GM18499 (cell line): ENCODE measurements around the gene HOXC10.

Experiments
- ATAC-seq: cut with Tn5 transposase; IDR thresholded peaks from one replicate; pipeline ENCODE4 v1.9.1; 2021; ENCODE audit warnings: moderate number of reproducible peaks; ENCODE audit not compliant: insufficient read depth, unreplicated experiment

Gene HOXC10

DNA sequence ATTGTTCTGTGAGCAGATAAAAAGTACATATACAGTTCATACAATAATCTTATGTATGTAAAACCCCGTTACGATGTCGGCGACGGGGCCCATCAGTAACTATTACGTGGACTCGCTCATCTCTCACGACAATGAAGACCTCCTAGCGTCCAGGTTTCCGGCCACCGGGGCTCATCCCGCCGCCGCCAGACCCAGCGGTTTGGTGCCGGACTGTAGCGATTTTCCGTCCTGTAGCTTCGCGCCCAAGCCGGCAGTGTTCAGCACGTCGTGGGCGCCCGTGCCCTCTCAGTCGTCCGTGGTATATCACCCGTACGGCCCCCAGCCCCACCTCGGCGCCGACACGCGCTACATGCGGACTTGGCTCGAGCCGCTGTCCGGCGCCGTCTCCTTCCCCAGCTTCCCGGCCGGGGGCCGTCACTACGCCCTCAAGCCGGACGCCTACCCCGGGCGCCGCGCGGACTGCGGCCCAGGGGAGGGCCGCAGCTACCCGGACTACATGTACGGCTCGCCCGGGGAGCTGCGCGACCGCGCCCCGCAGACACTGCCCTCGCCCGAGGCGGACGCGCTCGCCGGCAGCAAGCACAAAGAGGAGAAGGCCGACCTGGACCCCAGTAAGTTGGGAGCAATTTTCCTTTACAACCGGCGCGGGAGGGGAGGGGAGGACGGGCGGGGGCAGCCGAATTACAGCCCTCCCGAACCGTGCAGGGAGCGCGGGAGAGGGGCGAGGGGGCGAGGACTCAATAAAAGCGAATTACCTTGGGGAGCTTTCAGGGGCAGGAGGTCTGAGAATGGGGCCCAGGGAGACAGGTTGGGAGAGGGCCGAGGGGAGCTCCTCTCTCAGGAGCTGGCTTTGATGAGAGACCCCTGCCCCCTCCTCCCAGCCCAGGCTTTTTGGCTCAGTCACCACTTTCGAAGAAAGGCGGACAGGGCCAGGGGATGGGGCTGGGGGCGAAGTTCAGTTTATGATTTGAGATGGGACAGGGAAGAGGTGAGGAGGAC is 15.5 kb downstream of the HOXC10 start, which contains the start of gene HOXC9:
Gene HOXC9, plus strand, starts transcription at position 46 of the 999 bp plus-strand sequence. Its CDS starts 28 bp downstream, at position 74.
- no peak for ATAC-seq

DNA sequence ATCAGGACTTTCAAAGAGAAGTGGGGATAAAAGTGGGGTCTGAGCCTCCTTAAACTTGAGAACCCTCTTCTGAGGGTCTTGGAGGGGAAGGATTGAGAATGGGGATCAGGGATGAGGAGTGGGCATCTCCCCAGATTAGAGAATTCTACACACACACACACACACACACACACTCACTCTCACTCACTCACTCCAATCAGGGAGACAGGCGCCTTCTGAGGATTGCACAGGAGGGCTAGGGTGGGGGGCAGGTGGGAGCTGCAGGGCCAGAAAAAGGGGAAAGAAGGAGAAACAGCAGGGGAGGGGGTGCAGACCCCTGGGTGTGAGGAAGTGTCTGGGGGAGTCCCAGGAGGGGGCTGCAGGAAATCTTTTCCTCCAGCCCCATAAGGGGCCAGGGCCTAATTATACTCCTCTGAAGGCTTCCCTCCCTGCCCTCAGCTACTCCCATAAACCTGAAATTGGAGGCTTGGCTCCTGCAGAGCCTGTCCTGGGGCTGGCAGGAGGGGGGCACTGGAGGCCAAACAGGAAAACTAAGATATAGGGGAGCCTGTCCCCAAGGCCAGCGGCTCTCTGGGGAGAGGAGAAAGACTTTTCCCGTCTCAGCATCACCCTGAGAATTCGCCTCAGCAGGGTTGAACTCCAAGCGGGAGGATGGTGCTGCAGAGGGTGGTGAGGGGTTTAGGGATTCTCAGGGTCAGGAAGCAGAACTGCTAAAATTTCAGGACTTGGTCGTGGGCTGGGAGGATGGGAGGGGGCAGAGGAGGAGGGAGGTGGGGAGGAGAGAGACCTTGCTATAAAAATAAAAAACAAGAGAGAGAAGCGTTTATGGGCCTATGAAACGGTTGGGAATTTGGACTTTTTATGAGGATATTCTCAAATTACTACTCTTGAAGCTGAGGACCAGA is 16.6 kb downstream of the HOXC10 start:
- ATAC-seq = no peak

DNA sequence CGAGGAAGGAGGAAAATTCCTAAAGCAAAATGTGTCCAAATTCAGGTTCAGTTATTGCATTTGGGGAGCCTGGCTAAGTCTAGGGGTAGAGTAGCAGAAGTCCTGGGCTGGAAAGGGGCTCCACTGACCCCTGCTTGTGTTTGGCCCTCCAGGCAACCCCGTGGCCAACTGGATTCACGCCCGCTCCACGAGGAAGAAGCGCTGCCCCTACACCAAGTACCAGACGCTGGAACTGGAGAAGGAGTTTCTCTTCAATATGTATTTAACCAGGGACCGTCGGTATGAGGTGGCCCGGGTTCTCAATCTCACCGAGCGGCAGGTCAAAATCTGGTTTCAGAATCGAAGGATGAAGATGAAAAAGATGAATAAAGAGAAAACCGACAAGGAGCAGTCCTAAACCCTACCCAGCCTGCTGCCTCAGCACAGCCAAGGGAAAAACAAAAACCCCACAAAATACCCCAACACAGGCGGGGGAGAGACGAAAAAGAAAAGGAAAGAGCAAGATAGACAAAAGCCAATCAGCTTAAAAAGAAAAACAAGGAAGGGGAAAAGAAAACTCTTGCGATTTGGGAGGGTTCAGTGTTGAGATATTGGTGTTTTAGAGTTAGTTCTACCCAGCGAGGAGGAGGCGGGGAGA is 17.4 kb downstream of the HOXC10 start:
- ATAC-seq = no peak

DNA sequence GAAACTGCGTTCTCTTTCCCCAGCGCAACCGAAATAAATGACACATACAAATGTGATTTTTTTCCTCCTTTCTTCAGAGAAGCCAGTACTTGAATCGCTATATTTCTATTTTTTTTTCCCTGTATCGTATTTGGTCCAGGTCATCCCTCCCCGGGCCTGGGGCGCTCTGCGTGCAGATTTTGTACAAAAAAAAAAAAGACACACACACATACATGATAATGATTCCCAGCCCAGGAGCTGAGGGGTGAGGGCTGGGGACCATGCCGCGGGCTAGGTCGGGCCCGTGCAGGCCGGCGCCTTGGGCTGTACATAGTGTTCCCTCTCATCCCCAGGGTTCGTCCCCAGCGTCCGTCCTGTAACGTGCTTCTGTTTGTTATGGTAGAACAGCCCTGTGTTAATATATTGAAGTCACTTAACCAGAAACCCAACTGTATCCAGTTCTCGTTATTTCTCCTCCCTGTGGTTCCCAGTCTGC is 18.0 kb downstream of the HOXC10 start:
- no peak for ATAC-seq

DNA sequence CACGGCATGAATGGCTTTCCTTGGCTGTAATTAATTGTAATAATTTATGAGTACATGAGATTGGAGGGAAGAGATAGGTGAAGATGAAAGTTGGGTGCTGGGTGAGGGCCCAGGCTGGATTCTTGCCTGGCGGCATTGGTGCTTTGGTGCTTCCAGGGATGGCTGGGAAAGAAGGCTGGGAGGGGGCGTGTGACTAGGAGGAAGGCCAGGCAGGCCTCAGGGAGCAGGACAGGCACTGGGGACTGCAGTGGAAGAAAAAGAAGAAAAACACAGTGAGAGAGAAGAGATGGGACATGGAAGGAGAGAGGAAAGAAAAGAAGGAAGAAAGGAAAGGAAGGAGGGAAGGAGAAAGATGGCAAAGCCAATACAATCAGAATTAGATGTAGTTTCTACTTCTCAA is 18.7 kb downstream of the HOXC10 start:
- ATAC-seq = no peak

DNA sequence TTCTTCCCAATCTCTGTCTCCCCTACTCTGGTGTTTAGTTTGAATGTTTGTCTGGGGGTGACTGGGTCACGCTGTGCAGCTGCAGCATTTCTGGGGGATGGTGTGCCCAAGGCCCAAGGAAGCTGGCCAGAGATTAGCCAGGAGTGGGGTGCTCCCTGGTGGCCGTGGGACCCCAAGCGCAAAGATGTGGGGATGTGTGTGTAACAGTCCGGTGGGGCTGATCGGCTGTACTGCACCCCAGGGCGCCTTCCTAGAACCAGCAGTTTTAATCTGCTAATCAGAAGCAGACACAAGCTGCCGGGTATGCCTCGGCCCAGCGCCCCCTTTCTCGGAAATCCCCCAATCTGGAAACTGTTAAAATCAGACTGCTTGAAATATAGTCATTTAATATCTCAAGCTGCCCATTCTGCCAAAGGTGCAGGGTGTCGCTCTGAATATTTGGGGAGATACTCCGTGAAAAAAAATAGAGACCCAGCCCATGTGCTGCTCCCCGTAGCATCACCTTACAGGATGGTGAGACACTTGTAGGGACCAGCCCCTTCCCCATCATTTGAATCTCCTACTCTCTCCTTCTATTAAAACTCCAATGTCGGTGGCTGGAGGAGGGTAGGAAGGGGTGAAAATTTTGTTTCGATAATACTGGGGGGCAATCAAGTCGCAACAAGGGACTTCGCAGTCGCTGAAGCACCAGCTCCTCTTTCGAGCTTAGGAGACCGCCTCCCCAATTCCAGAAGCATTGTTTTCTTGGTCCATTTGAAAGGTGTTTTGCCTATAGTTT is 19.3 kb downstream of the HOXC10 start:
- ATAC-seq = no peak

DNA sequence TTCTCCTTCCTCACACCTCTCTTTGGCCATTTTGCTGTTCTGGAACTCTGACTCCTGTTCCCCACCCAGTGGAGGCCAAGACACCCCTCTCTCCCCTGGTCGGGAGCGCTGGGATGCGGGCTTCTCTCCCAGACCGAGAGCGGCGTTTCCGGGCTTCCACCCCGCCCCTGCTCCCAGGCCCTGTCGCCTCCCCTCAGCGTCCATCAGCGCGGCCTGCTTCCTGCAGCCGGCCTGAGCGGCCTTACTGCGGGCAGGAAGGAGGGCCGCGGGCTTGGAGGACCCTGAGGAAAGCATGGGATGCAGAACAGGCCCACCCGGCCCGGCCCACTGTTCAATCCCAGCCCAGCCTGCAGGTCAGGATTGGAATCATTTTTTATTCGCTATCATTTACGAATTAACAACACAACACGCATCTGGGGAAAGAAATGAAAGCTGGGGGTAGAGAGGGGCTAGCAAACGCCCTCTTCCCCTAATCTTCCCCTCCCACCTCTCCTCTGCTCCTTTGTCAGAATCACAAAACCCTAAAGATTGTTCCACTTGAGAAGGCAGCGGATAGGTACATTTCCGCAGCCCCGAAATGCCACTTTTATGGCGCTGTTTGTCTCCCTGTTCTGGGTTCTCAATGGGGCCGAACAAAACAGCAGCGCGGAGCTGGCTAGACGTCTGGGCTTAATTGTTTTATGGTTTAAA is 20.0 kb downstream of the HOXC10 start:
- ATAC-seq = no peak

DNA sequence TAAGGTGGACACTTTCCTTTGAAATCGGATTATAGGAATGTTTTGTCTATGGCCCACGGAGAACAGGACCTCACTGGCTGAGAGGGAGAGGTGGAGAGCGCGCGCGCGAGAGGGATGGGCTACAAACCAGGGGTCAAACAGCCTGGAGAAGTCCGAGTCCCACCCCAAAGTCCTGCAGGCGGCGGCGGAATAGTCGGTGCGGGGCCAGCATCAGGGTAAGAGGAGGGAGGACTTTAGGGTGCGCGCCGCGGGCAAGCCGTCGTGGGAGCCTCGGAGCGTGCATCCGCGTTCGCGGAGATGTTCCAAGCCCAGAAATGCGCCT is 20.5 kb downstream of the HOXC10 start:
- ATAC-seq = no peak

DNA sequence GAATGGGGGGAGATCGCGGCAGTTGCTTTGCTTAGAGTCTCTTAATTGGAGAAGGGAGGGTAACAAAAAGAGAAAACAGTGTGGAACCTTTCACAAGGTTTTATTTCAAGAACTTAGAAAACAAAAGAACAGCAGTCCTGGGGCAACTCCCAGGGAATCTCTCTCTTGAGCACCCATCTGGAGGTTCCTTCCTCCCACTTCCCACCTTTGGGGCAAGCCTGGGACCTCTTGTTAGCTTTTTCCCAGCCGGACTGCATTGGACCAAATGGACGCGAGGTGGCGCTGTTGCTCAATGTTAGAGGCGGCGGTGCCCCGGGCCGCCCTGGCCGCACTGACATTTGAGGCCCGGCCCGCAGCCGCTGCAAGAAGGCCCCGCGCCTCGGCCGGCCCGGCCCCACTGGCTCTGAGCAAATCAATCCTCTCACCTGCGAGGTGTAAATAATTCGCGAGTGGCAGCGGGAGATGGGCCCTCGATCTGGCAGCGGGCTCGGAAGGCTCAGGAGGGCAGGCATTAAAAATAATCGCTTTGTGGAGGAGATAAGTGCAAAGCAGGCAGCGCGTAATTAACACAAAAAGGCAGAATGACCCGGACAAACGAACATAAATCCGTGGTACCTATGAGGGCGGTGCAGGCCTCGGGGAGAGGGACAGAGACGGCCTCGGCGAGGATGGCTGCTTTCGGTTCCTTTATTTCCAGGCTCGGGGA is 21.1 kb downstream of the HOXC10 start:
- ATAC-seq = no peak

DNA sequence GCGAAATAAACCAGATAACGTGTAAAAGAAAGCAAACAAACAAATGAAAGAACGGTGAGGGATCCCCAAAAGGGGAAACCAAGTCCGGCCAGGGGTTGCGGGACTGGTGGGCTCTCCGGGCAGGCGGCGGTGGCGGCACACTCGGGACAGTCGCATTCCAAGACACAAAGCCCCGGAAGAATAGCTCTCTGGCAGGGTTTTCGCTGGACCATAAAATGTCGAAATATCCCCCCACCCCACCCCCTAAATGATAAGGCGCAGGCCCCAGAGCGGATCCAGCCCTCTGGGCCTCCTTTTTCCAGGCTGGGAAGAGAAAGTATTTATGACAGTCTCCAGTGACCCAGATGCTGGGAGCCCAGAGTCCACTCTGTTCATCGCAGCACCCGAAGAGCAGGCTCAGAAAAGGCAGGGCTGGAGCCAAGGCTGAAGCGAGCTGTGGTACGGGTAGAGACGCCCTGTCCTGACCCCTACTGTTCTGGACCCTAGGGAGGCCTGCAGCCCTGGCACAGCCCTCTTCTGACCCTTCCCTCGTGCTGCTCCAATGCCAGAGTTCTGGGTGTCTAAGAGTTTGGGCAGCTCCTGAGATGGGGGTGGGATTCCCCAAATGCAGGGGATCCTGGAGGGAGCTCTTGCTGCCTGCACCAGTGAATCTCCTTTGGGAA is 21.7 kb downstream of the HOXC10 start:
- no peak for ATAC-seq

DNA sequence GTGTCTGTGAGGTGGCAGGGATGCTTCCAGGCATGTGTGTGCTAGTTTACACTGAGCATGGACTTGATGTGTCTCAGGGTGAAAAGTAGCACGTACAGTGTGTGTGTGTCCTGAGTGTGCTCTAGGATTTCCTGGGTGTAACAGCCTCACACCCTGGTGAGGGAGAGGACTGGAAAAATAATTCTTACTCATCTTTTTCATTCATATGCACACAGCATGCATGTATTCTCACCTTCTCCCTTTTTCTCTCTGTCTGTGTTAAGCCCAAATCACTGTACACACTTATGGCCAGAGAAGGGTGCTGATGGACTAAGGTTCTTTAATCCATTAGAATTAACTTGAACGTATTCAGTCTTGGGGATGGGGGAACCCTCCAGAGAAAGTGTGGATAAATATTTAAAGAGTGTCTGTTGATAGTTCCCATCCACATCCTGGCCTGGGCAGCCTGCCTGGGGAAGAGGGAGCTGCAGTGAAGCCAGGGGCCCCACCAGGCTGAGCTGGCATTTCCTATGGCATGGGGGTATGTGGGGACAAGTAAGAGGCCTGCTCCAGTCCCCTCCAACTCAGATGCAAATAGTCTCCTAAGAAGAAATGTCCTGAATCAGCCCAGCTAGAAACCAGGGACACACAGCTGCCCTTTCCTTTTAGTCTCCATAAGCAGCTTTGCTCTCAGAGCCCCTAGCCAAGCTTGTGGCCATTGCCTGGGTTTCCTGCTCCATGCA is 22.8 kb downstream of the HOXC10 start:
- ATAC-seq = no peak

DNA sequence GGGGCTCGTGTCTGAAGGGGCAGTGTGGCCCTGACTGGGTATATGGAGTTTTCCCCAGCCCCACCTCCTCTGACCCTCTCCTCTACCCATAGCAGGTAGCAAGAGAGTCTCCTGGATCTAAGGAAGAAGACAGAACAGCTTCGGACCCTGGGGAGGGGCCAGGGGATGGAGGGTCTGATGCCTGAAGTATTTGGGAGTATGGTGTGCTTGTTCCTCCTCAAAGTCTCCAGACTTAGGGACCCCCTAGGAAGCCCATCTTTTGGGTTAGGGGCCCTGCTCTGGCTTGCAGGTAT is 23.3 kb downstream of the HOXC10 start:
- ATAC-seq = no peak

DNA sequence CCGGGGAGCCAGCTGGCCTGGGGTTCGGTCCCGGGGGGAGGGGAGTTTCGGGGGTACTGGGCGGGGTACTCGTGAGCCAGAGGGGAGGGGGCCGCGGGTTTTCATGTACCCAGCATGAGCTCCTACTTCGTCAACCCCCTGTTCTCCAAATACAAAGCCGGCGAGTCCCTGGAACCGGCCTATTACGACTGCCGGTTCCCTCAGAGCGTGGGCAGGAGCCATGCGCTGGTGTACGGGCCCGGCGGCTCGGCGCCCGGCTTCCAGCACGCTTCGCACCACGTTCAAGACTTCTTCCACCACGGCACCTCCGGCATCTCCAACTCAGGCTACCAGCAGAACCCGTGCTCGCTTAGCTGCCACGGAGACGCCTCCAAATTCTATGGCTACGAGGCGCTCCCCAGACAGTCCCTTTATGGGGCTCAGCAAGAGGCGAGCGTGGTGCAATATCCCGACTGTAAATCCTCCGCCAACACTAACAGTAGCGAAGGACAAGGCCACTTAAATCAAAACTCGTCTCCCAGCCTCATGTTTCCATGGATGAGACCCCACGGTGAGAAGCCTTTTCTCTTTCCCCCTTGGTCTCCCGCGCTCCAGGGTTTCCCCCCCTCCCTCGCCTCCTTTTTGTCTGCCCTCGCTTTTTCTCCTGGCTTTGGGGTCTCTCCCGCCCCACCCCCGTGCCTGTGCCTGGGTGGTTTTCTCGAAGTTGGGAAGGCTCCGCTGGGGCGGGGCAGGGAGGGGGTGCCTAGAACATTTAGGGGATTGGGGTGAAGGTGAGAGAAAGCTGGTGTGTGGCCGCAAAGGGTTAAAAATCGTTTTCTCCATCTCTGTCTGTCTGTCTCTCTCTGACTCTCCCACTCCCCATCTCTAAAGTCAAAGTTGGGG is 24.5 kb downstream of the HOXC10 start:
- ATAC-seq = no peak

DNA sequence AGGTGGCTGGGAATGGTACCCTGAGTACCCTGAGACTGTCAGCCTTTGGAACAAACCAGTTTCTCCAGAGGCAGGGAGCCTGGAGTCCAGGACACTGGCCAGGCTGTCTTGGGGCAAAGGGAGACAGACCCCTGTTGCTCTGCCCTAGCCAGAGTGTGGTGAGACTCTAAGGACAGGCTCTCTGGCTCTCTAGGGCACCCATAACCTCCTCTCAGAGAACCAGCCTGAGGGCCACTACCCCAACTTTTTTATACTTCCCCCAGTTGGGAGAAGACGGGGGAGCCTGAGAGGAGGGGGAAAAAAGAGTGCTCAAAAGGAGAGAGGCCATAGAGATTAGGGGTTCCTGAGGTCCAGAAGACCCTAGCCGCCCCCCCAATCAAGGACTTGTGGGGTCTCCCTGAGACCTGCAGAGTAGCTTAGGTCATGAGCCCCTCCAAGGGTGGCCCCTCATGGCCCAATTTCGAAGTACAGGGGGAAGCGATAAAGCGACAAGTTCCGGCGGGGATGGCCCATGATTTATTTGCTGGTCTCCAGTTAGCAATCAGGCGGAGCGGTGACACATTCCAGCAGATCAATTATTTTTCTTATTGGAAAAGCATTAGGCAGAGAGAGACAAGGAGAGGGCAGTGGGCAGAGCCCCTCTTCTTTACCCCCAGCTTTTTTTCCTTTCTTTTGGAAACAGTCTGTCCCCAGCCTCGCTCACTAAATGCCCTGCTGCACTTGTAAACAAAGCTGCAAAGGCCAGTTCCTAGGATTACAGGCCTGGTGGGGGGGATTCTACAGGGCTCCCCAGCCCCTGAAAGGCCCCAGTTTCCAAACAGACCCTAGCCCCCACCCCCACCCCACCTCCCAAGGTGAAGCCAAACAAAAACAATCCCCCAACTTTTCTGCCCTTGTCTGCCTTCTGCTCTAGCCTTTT is 25.4 kb downstream of the HOXC10 start:
- no peak for ATAC-seq

DNA sequence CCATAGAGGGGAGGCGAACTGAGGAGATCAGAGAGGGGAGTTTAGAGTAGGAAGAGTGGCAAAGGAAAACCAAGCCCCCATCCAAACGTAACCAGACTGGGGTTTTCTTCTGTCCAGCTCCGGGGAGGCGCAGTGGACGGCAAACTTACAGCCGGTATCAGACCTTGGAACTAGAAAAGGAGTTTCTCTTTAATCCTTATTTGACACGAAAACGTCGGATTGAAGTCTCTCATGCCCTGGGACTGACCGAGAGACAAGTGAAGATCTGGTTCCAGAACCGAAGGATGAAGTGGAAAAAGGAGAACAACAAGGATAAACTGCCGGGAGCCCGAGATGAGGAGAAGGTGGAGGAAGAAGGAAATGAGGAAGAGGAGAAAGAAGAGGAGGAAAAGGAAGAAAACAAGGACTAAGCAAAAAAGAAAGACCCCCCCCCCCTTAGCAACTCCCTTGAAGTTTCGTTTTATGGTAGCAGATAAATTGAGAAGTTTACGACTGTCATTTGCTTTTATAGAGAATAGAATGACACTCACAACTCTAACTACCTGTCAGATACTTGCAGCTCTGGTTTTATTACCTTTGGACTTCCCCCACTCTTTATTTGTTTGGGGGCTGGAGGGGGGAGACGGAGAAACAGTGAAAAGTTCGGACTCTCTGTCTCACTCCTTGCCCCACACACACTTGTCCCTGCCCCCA is 26.2 kb downstream of the HOXC10 start:
- ATAC-seq = no peak
